ENCODE measurements around the gene SLC4A9.
"Not testable (repeated sequence)": the region's sequence is repeated elsewhere in the genome, so short reads cannot be mapped to it uniquely, and the experiment has no call there.

SLC4A9 gene

GRCh38 chr5:140341591-140341990 lies 18.4 kb upstream of the SLC4A9 start:
- no peaks in the 10 kb centered on the region for H3K27me3 ChIP-seq (ENCODE audit: control insufficient read depth in 1 of 2, insufficient read depth in 1 of 2, low read length in 2 of 2)
- no peak overlapping the region for H2AK5ac ChIP-seq (ENCODE audit: low read length, severe bottlenecking)
- no peak overlapping the region for H3K9ac ChIP-seq (ENCODE audit: low read length)
- no peak overlapping the region for H3K4ac ChIP-seq (ENCODE audit: low read depth in 1 of 2, low read length in 2 of 2)
- no peak overlapping the region for H3K14ac ChIP-seq (ENCODE audit: low read length in 2 of 2)
- no peak overlapping the region for H2BK12ac ChIP-seq (ENCODE audit: low read length in 2 of 2)
- DNase-seq: no peak
- H3K4me2 ChIP-seq (ENCODE audit: low read length, poor library complexity, severe bottlenecking): no peak overlapping the region
- H2AFZ ChIP-seq (ENCODE audit: low read depth, low read length): no peak overlapping the region
- no peak overlapping the region for H3K23ac ChIP-seq (ENCODE audit: low read length in 2 of 2)
- no peaks in the 10 kb centered on the region for H3K9me3 ChIP-seq (ENCODE audit: control insufficient read depth, low read length)
- H4K91ac ChIP-seq (ENCODE audit: low read length): peak overlapping the region; percentile 21
- H3K36me3 ChIP-seq (ENCODE audit: control insufficient read depth in 1 of 2, insufficient read depth in 2 of 2, low read depth in 1 of 2, low read length in 2 of 2): peaks cover 26 to 35% of the 10 kb centered on the region in 2 experiments
- H2BK120ac ChIP-seq (ENCODE audit: low read depth, low read length): no peak overlapping the region
- no peak overlapping the region for H3K27ac ChIP-seq (ENCODE audit: low read length, poor library complexity, severe bottlenecking)
- H2BK5ac ChIP-seq (ENCODE audit: low read depth, low read length, poor library complexity, severe bottlenecking): no peak overlapping the region
- WGBS: 98% methylated on average over 5 of the region's 5 CpGs
- H2BK15ac ChIP-seq (ENCODE audit: low read depth, poor library complexity, severe bottlenecking): no peak overlapping the region
- no peak overlapping the region for H3K18ac ChIP-seq (ENCODE audit: low read depth in 1 of 2, low read length in 2 of 2)
- H3K4me1 ChIP-seq (ENCODE audit: control insufficient read depth, insufficient read depth, low read depth, low read length): peaks cover 24% of the 10 kb centered on the region
- no peak overlapping the region for H4K8ac ChIP-seq (ENCODE audit: low read length)
- no peak overlapping the region for H3K4me3 ChIP-seq (ENCODE audit: insufficient read depth in 1 of 2, low read depth in 1 of 2, low read length in 2 of 2)
- peaks cover 16% of the 10 kb centered on the region for H3K79me1 ChIP-seq (replicated peaks; ENCODE audit: low read length, poor library complexity, severe bottlenecking)

GRCh38 chr5:140342287-140342686 lies 17.7 kb upstream of the SLC4A9 start:
- Histone ChIP-seq H4K91ac (ENCODE audit: low read length) (no peak overlapping the region), H2BK120ac (ENCODE audit: low read depth, low read length) (no peak overlapping the region), H2AFZ (ENCODE audit: low read depth, low read length) (no peak overlapping the region), H3K9me3 (ENCODE audit: control insufficient read depth, low read length) (no peaks in the 10 kb centered on the region), H2AK5ac (ENCODE audit: low read length, severe bottlenecking) (no peak overlapping the region), H3K18ac (ENCODE audit: low read depth in 1 of 2, low read length in 2 of 2) (no peak overlapping the region), H3K4ac (ENCODE audit: low read depth in 1 of 2, low read length in 2 of 2) (no peak overlapping the region), H3K9ac (ENCODE audit: low read length) (no peak overlapping the region), H3K23ac (ENCODE audit: low read length in 2 of 2) (no peak overlapping the region), H3K27me3 (ENCODE audit: control insufficient read depth in 1 of 2, insufficient read depth in 1 of 2, low read length in 2 of 2) (no peaks in the 10 kb centered on the region), H3K14ac (ENCODE audit: low read length in 2 of 2) (no peak overlapping the region), H3K79me1 (replicated peaks; ENCODE audit: low read length, poor library complexity, severe bottlenecking) (peaks cover 12% of the 10 kb centered on the region), H3K4me2 (ENCODE audit: low read length, poor library complexity, severe bottlenecking) (no peak overlapping the region), H4K8ac (ENCODE audit: low read length) (no peak overlapping the region), H3K36me3 (ENCODE audit: control insufficient read depth in 1 of 2, insufficient read depth in 2 of 2, low read depth in 1 of 2, low read length in 2 of 2) (peaks cover 24 to 31% of the 10 kb centered on the region in 2 experiments), H2BK12ac (ENCODE audit: low read length in 2 of 2) (no peak overlapping the region), H3K4me3 (ENCODE audit: insufficient read depth in 1 of 2, low read depth in 1 of 2, low read length in 2 of 2) (no peak overlapping the region), H2BK15ac (ENCODE audit: low read depth, poor library complexity, severe bottlenecking) (no peak overlapping the region), H3K27ac (ENCODE audit: low read length, poor library complexity, severe bottlenecking) (no peak overlapping the region), H2BK5ac (ENCODE audit: low read depth, low read length, poor library complexity, severe bottlenecking) (no peak overlapping the region), H3K4me1 (ENCODE audit: control insufficient read depth, insufficient read depth, low read depth, low read length) (peaks cover 23% of the 10 kb centered on the region)
- no peak for DNase-seq
- WGBS: 69% methylated on average over 4 of the region's 6 CpGs

GRCh38 chr5:140342896-140343295 lies 17.1 kb upstream of the SLC4A9 start:
- H2BK12ac ChIP-seq (ENCODE audit: low read length in 2 of 2): no peak overlapping the region
- H3K18ac ChIP-seq (ENCODE audit: low read depth in 1 of 2, low read length in 2 of 2): no peak overlapping the region
- no peak overlapping the region for H4K91ac ChIP-seq (ENCODE audit: low read length)
- no peak overlapping the region for H3K27ac ChIP-seq (ENCODE audit: low read length, poor library complexity, severe bottlenecking)
- no peak overlapping the region for H4K8ac ChIP-seq (ENCODE audit: low read length)
- H3K4me1 ChIP-seq (ENCODE audit: control insufficient read depth, insufficient read depth, low read depth, low read length): peaks cover 21% of the 10 kb centered on the region
- peaks cover 20 to 29% of the 10 kb centered on the region in 2 experiments for H3K36me3 ChIP-seq (ENCODE audit: control insufficient read depth in 1 of 2, insufficient read depth in 2 of 2, low read depth in 1 of 2, low read length in 2 of 2)
- H2AFZ ChIP-seq (ENCODE audit: low read depth, low read length): no peak overlapping the region
- H3K4me3 ChIP-seq (ENCODE audit: insufficient read depth in 1 of 2, low read depth in 1 of 2, low read length in 2 of 2): no peak overlapping the region
- no peak overlapping the region for H3K4me2 ChIP-seq (ENCODE audit: low read length, poor library complexity, severe bottlenecking)
- no CpG with 5 or more reads among the region's 1 CpG for WGBS
- no peak overlapping the region for H3K14ac ChIP-seq (ENCODE audit: low read length in 2 of 2)
- H3K79me1 ChIP-seq (replicated peaks; ENCODE audit: low read length, poor library complexity, severe bottlenecking): peaks cover 8% of the 10 kb centered on the region
- H2AK5ac ChIP-seq (ENCODE audit: low read length, severe bottlenecking): no peak overlapping the region
- no peaks in the 10 kb centered on the region for H3K27me3 ChIP-seq (ENCODE audit: control insufficient read depth in 1 of 2, insufficient read depth in 1 of 2, low read length in 2 of 2)
- no peak overlapping the region for H3K23ac ChIP-seq (ENCODE audit: low read length in 2 of 2)
- no peak overlapping the region for H2BK120ac ChIP-seq (ENCODE audit: low read depth, low read length)
- no peak overlapping the region for H2BK5ac ChIP-seq (ENCODE audit: low read depth, low read length, poor library complexity, severe bottlenecking)
- no peak overlapping the region for H3K4ac ChIP-seq (ENCODE audit: low read depth in 1 of 2, low read length in 2 of 2)
- no peak overlapping the region for H2BK15ac ChIP-seq (ENCODE audit: low read depth, poor library complexity, severe bottlenecking)
- H3K9ac ChIP-seq (ENCODE audit: low read length): no peak overlapping the region
- no peaks in the 10 kb centered on the region for H3K9me3 ChIP-seq (ENCODE audit: control insufficient read depth, low read length)
- DNase-seq: no peak

- H2BK5ac ChIP-seq (ENCODE audit: low read depth, low read length, poor library complexity, severe bottlenecking); H2BK12ac ChIP-seq (ENCODE audit: low read length in 2 of 2); H3K27me3 ChIP-seq (ENCODE audit: control insufficient read depth in 1 of 2, insufficient read depth in 1 of 2, low read length in 2 of 2); H3K4ac ChIP-seq (ENCODE audit: low read depth in 1 of 2, low read length in 2 of 2); H3K23ac ChIP-seq (ENCODE audit: low read length in 2 of 2); H2AFZ ChIP-seq (ENCODE audit: low read depth, low read length); H4K91ac ChIP-seq (ENCODE audit: low read length); H3K79me1 ChIP-seq (replicated peaks; ENCODE audit: low read length, poor library complexity, severe bottlenecking); H3K4me2 ChIP-seq (ENCODE audit: low read length, poor library complexity, severe bottlenecking); H3K4me3 ChIP-seq (ENCODE audit: insufficient read depth in 1 of 2, low read depth in 1 of 2, low read length in 2 of 2); H3K9ac ChIP-seq (ENCODE audit: low read length); H2BK15ac ChIP-seq (ENCODE audit: low read depth, poor library complexity, severe bottlenecking); H3K18ac ChIP-seq (ENCODE audit: low read depth in 1 of 2, low read length in 2 of 2); H2BK120ac ChIP-seq (ENCODE audit: low read depth, low read length); H2AK5ac ChIP-seq (ENCODE audit: low read length, severe bottlenecking); H3K9me3 ChIP-seq (ENCODE audit: control insufficient read depth, low read length); H4K8ac ChIP-seq (ENCODE audit: low read length); DNase-seq; H3K14ac ChIP-seq (ENCODE audit: low read length in 2 of 2); H3K27ac ChIP-seq (ENCODE audit: low read length, poor library complexity, severe bottlenecking): not testable (repeated sequence)
- 100% methylated on average over 8 of the region's 8 CpGs for WGBS
- Histone ChIP-seq H3K4me1 (ENCODE audit: control insufficient read depth, insufficient read depth, low read depth, low read length) (peaks cover 19% of the 10 kb centered on the region), H3K36me3 (ENCODE audit: control insufficient read depth in 1 of 2, insufficient read depth in 2 of 2, low read depth in 1 of 2, low read length in 2 of 2) (peaks cover 20 to 22% of the 10 kb centered on the region in 2 experiments)
Measured at GRCh38 chr5:140343849-140344248, 16.1 kb upstream of the SLC4A9 start.

Measured in mesenchymal stem cell (in vitro differentiated cells and primary cell).